Liver (tissue), 3 donors: ENCODE data around the gene POMT2.

Experiments used
- ATF3 ChIP-seq: IDR thresholded peaks from 2 replicates; pipeline ENCODE4 v1.6.1; 2016; ENCODE audit warnings: antibody characterized with exemption
- EGR1 ChIP-seq, 2 donors: IDR thresholded peaks; 2 replicates each; pipeline ENCODE4 v1.6.1; 2016 to 2018; ENCODE audit warnings: antibody characterized with exemption in 2 of 2, low read depth in 2 of 2
- FOXA1 ChIP-seq: IDR thresholded peaks from 2 replicates; pipeline ENCODE4 v1.6.1; 2016; ENCODE audit warnings: antibody characterized with exemption
- HNF4A ChIP-seq, 2 donors: conservative IDR thresholded peaks; 2 replicates each; pipeline ENCODE4 v1.6.1; 2016; ENCODE audit warnings: antibody characterized with exemption in 2 of 2, mild to moderate bottlenecking in 2 of 2
- JUND ChIP-seq, 2 donors: IDR thresholded peaks; 2 replicates each; pipeline ENCODE4 v1.6.1; 2016; ENCODE audit warnings: antibody characterized with exemption in 2 of 2
- MAX ChIP-seq: IDR thresholded peaks from 2 replicates; pipeline ENCODE4 v1.6.1; 2016; ENCODE audit warnings: antibody characterized with exemption
- RAD21 ChIP-seq, 2 donors: IDR thresholded peaks; 2 replicates each; pipeline ENCODE4 v1.6.1; 2016; ENCODE audit warnings: antibody characterized with exemption in 2 of 2, mild to moderate bottlenecking in 2 of 2
- REST ChIP-seq: IDR thresholded peaks from 2 replicates; pipeline ENCODE4 v1.6.1; 2016; ENCODE audit warnings: antibody characterized with exemption, mild to moderate bottlenecking
- RXRA ChIP-seq, 2 donors: IDR thresholded peaks; 2 replicates each; pipeline ENCODE4 v1.6.1; 2017 to 2018; ENCODE audit warnings: antibody characterized with exemption in 2 of 2, mild to moderate bottlenecking in 1 of 2
- SP1 ChIP-seq: IDR thresholded peaks from 2 replicates; pipeline ENCODE4 v1.6.1; 2018; ENCODE audit warnings: antibody characterized with exemption, mild to moderate bottlenecking
- TAF1 ChIP-seq: conservative IDR thresholded peaks from 2 replicates; pipeline ENCODE4 v1.6.1; 2016; ENCODE audit warnings: antibody characterized with exemption, mild to moderate bottlenecking
- YY1 ChIP-seq: IDR thresholded peaks from 2 replicates; pipeline ENCODE4 v1.6.1; 2016; ENCODE audit warnings: antibody characterized with exemption, mild to moderate bottlenecking
- ZBTB33 ChIP-seq: IDR thresholded peaks from 2 replicates; pipeline ENCODE4 v1.6.1; 2016; ENCODE audit warnings: antibody characterized with exemption
- TF ChIP-seq, protein P1 (sequence below): fragments of 150-350 bp; IDR thresholded peaks from 2 replicates; pipeline ENCODE4 v1.5.1; 2017; ENCODE audit warnings: improper control_type of control experiment, low read depth, low read length; ENCODE audit not compliant: missing input control
- donor health status: healthy.
- donor health status: healthy.

DNA sequence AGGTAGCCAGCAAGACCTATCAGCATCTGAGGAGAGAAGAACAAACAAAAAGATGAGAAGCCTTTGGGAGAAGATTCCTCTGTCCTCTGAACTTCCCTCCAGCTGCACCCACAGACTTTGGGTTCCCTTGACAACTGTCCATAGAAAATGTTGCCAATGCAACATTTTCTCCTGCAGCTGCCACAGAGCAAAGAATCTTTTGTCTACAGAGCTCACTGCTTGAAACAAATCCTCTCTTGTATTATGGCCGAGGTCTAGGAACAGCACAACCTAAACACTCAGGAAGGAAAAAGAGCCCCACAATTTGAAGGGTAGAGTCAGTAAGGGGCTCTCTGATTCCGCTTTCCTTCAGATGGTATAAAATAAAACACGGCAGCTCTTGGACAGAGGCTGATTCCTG is 14.3 kb downstream of the POMT2 start:
- TF ChIP-seq, protein P1, sequence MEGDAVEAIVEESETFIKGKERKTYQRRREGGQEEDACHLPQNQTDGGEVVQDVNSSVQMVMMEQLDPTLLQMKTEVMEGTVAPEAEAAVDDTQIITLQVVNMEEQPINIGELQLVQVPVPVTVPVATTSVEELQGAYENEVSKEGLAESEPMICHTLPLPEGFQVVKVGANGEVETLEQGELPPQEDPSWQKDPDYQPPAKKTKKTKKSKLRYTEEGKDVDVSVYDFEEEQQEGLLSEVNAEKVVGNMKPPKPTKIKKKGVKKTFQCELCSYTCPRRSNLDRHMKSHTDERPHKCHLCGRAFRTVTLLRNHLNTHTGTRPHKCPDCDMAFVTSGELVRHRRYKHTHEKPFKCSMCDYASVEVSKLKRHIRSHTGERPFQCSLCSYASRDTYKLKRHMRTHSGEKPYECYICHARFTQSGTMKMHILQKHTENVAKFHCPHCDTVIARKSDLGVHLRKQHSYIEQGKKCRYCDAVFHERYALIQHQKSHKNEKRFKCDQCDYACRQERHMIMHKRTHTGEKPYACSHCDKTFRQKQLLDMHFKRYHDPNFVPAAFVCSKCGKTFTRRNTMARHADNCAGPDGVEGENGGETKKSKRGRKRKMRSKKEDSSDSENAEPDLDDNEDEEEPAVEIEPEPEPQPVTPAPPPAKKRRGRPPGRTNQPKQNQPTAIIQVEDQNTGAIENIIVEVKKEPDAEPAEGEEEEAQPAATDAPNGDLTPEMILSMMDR, result no peak
- TF ChIP-seq JUND (IDR thresholded peaks at IDR 0.05), result no peak
- no peak for TF ChIP-seq RXRA (IDR thresholded peaks at IDR 0.05)
- TF ChIP-seq YY1, result no peak
- TF ChIP-seq RAD21 (IDR thresholded peaks at IDR 0.05), result no peak
- no peak for TF ChIP-seq EGR1 (IDR thresholded peaks at IDR 0.05; ENCODE audit: low read depth in 2 of 2)
- no peak for TF ChIP-seq ATF3
- no peak for TF ChIP-seq REST
- TF ChIP-seq HNF4A (conservative IDR thresholded peaks at IDR 0.05), result no peak
- no peak for TF ChIP-seq SP1
- no peak for TF ChIP-seq MAX
- TF ChIP-seq ZBTB33, result no peak
- TF ChIP-seq TAF1, result no peak
- TF ChIP-seq FOXA1, result no peak
